ENCODE data around the gene PLCG1.

Gene PLCG1

GRCh38 chr20:41141153-41141815, 3.9 kb downstream of the PLCG1 start:
- no peak for FAIRE-seq
- DNase-seq (ENCODE audit: insufficient read length, low spot score): no peak

DNA sequence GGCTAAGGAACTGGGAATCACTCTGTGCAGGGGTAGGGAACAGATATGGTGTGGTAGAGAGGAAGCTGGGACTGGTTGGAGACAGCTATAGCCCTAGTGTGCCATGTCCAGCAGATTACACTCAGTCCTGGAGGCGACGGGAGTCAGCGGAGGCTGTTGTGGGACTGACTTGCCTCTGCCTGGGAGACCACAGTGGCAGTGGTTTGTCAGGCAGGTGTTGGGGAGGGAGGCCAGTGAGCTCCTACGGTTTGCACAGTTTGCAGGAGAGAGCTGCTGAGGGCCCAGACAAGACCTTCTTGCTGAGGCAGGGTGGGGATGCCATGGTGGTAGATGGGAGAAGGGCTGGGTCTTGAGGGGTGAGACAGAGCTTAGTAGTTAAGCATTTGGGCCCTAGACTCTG, 4.9 kb downstream of the PLCG1 start:
- FAIRE-seq (peak; percentile 89), DNase-seq (ENCODE audit: insufficient read length, low spot score) (no peak)

GRCh38 chr20:41142919-41143318, 5.6 kb downstream of the PLCG1 start:
- no peak for DNase-seq (ENCODE audit: insufficient read length, low spot score)
- FAIRE-seq: no peak

DNA sequence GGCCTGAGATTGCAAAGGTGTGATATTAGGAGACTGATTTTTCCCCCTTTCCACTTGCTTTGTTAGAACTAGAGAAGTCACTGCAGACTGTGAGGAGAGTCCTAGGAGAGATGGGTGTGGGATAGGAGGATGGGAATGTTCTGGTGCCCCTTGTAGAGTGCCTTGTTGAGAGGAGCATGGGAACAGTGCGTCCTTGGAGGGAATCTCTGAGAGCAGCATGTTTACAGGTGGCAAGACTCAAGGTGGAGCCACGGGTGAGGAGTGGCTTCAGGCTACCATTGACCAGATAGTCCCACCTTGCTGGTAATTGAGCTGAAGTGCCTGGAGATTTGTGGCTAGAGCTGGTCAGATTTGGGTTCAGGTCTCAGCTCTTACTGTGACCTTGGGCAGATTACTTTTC, 6.0 kb downstream of the PLCG1 start:
- DNase-seq (ENCODE audit: insufficient read length, low spot score): no peak
- FAIRE-seq: no peak

- DNase-seq (ENCODE audit: insufficient read length, low spot score): no peak
- FAIRE-seq: peak; percentile 28
These were observed 8.0 kb downstream of the PLCG1 start for GRCh38 chr20:41145317-41145716.

- FAIRE-seq (peak; percentile 79), DNase-seq (ENCODE audit: insufficient read length, low spot score) (no peak)
These were observed 8.7 kb downstream of the PLCG1 start for GRCh38 chr20:41145821-41146620.

- no peak for FAIRE-seq
- DNase-seq (ENCODE audit: insufficient read length, low spot score): no peak
These were observed 10.4 kb downstream of the PLCG1 start for GRCh38 chr20:41147767-41148191.

DNA sequence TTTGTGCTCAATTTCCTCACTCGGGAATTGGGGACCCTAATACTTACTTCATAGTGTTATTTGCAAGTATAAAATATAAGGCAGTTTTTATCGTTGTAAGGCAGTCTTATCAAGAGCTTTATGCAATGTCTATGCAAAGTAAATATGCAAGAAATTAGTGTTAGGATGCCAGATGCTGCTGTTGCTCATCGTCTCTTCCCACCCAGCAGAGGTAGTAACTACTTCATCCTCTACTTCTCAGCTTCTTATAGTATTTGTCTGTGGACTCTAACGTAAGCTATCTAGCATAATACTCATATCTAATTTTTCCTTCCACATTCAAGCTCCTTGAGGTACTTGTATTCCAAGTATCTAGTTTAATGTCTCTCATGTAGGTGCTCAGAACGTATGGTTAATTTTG, 11.6 kb downstream of the PLCG1 start:
- DNase-seq (ENCODE audit: insufficient read length, low spot score) (no peak), FAIRE-seq (peak; percentile 69)

GRCh38 chr20:41150664-41151063, 13.3 kb downstream of the PLCG1 start:
- no peak for DNase-seq (ENCODE audit: insufficient read length, low spot score)
- FAIRE-seq: no peak

DNA sequence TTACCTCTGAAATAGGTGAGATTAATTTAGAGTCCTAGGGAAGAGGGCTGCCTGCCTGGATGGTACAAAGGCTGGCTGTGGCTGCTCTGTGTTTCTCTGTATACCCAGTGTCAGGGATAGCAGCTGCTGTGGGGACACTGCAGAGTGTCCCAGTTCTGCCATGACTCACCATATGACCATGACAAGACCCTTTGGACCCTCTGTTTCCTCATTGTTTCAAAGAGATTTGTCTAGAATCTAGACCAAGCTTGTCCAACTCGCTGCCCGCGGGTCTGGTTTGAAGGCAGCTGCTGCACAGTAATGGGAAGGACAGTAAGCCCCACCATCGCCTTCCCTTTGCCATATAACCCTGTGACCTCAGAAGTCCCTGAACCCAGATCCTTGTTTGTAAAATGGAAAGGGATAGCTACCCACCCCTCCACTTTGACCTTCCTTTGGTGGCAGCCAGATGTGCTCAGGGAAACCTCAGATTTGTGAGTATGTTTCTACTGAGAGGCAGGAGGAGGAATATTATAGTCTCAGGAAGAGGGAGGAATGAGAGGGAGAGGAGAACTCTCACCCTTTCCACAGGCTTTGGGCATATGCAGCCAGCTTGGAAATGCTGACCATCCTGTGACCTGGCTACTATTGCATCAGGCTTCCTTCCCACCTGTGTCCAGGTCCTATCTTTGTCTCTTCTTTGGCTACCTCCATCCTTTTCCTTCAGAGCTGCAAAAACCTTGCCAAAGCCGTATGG, 14.0 kb downstream of the PLCG1 start:
- FAIRE-seq: peak; percentile 33
- no peak for DNase-seq (ENCODE audit: insufficient read length, low spot score)

DNA sequence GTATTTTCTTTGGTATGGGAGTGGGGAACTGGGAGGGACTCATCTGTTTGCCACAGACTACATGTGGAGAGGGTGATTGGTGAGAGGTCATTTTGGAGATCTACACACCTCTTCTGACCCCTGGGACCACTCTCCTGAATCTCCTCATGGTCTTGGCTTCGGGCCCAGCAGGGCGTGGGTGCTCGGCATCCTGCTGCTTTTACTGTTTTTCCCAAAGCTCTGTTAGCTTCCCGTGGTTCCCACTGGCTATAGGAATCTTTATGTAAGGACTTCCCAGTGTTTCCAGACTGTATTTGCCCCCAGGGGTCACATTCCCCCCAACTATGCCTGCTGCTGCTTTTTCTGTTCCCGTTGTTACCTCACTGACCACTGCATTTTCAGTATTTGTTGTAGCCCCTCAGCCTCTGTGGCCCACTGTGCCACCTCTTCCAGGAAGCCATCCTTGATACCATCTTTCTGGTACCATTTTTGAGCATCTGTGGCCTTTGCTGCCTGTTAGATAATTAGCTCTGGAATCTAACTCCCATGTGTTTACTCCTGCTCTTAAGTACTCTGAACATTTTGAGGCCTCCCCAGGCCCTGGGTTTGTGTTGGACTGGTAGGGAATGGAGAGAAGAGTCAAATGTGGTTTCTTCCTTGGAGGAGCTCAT, 14.9 kb downstream of the PLCG1 start:
- DNase-seq (ENCODE audit: insufficient read length, low spot score) (no peak), FAIRE-seq (no peak)

GRCh38 chr20:41154436-41155176, 17.3 kb downstream of the PLCG1 start:
- FAIRE-seq: no peak
- no peak for DNase-seq (ENCODE audit: insufficient read length, low spot score)

DNA sequence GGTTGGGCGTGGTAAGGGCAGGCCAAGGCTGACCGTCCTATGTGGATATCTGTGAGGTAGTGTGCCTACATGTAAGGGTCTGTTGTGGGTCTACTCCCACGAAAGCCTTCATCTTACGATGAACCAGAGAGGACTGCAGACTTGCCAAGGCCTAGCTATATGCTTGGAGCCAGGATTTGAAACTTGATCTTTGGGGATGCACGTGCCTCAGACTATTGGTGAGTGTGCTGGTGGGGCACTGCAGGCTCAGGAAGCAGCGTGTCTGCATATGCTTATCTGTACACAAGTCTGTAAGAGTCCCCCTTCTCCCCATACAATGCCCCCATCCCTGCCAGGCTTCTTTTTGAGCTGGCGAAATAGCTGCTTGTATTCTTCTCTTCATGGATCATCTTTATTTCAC, 17.9 kb downstream of the PLCG1 start:
- DNase-seq (ENCODE audit: insufficient read length, low spot score) (no peak), FAIRE-seq (no peak)

DNA sequence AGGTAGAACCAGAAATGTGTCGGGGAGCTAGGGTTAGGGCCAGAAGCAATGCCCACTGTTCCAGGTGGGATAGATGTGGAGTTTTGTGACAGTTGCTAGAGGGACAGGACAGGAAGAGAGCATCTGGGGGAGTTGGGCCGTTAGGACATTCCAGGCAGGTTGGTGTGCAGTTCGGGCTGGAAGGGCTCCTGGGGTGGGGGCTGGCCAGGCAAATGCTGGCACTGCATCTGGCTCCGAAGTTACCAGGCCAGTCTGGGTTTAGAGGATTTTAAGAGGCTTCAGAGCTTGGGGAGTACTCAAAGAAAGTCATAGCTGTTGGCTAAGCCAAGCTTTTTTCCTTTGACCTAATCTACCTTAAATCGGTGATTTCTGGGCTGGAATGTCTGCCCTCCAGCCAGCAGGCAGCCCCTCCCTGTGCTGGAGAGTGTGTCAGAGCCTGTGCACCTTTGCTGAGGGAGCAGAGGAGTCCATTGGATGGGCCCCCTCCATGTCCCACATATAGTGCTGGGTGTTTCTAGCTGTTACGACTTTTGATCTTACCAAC, 20.8 kb downstream of the PLCG1 start:
- FAIRE-seq (no peak), DNase-seq (ENCODE audit: insufficient read length, low spot score) (no peak)

DNA sequence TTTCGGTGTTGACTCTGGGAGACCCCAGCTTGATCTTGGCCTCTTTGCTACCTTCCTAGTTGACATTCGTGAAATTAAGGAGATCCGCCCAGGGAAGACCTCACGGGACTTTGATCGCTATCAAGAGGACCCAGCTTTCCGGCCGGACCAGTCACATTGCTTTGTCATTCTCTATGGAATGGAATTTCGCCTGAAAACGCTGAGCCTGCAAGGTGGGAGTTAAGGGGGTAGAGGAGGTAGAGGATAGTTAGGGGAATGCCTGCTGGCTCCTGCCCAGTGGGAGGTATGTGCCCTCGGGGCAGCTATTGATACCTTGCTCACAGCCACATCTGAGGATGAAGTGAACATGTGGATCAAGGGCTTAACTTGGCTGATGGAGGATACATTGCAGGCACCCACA, 22.2 kb downstream of the PLCG1 start:
- DNase-seq (ENCODE audit: insufficient read length, low spot score) (no peak), FAIRE-seq (peak; percentile 92)

GRCh38 chr20:41160686-41161085, 23.3 kb downstream of the PLCG1 start:
- FAIRE-seq (no peak), DNase-seq (ENCODE audit: insufficient read length, low spot score) (no peak)

DNA sequence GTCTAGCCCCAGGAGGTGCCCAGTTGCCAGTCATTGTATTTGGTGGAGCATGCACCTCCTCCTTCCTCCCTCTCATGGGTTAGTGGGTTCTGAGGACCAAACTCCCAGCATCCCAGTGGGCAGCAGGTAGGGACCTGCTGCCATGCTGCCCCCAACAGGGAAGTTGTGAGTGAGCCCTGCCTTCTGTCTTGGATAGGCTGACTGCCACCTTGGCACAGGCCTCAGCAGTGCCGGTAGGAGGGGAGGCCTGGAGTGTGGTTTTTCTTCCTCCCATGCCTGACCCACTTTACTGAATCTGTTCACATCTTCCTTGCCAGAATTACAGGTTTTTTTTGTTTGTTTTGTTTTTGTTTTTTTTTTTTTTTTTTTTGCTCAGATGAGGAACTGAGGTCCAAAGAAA, 24.5 kb downstream of the PLCG1 start:
- DNase-seq (ENCODE audit: insufficient read length, low spot score) (no peak), FAIRE-seq (peak; percentile 59)

- FAIRE-seq: peak; percentile 28
- DNase-seq (ENCODE audit: insufficient read length, low spot score): no peak
These were observed 25.1 kb downstream of the PLCG1 start for GRCh38 chr20:41162396-41162795.

DNA sequence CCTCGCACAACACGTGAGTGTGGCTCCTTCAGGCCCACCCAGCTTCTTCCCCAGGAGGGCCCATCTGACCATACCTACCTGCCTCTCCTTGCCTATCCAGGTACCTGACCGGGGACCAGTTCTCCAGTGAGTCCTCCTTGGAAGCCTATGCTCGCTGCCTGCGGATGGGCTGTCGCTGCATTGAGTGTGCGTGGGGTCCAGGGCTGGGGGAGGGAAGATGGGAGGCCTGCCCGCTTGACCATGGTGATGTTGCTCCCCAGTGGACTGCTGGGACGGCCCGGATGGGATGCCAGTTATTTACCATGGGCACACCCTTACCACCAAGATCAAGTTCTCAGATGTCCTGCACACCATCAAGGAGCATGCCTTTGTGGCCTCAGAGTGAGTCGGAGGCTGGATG, 26.5 kb downstream of the PLCG1 start:
- DNase-seq (ENCODE audit: insufficient read length, low spot score): no peak

More for the DNA sequence above, 26.5 kb downstream of the PLCG1 start:
- peak; percentile 74 for FAIRE-seq

Data from HTR-8/SVneo (cell line).